Iris pigment epithelial cell (primary cell): ENCODE results near the gene C9orf43.
"Not testable (repeated sequence)": the region's sequence is repeated elsewhere in the genome, so short reads cannot be mapped to it uniquely, and the experiment has no call there.

ENCODE experiments used
- DNase-seq: peaks from one replicate; pipeline ENCODE4 v3.0.0-alpha.2; 2011; ENCODE audit warnings: low read depth

Gene C9orf43

GRCh38 chr9:113381909-113382411 lies 28.6 kb upstream of the C9orf43 start:
- DNase-seq: no peak

GRCh38 chr9:113386571-113387393 lies 23.8 kb upstream of the C9orf43 start:
- DNase-seq: no peak

- DNase-seq: no peak
These were observed 22.9 kb upstream of the C9orf43 start for GRCh38 chr9:113387560-113388230.

GRCh38 chr9:113388833-113389232 lies 21.7 kb upstream of the C9orf43 start:
- no peak for DNase-seq

- DNase-seq: no peak
These were observed 21.1 kb upstream of the C9orf43 start for GRCh38 chr9:113389451-113389850.

- no peak for DNase-seq
These were observed 20.2 kb upstream of the C9orf43 start for GRCh38 chr9:113390192-113390960.

- no peak for DNase-seq
These were observed 18.6 kb upstream of the C9orf43 start for GRCh38 chr9:113391917-113392316.

GRCh38 chr9:113393281-113393680 lies 17.3 kb upstream of the C9orf43 start:
- DNase-seq: no peak

- DNase-seq: no peak
These were observed 15.3 kb upstream of the C9orf43 start for GRCh38 chr9:113395000-113395861.

- no peak for DNase-seq
These were observed 13.3 kb upstream of the C9orf43 start for GRCh38 chr9:113397203-113397631.

GRCh38 chr9:113398796-113399195 lies 11.8 kb upstream of the C9orf43 start:
- peak; percentile 24 for DNase-seq

- no peak for DNase-seq
These were observed 10.8 kb upstream of the C9orf43 start for GRCh38 chr9:113399646-113400200.

- peak; percentile 98 for DNase-seq
These were observed 9.3 kb upstream of the C9orf43 start, which contains the start of gene ALAD for GRCh38 chr9:113401027-113401792. Gene ALAD (minus strand): TSS chr9:113401284. CDS start chr9:113393559, 7,725 bp downstream.

GRCh38 chr9:113403646-113404045 lies 6.9 kb upstream of the C9orf43 start:
- DNase-seq: peak; percentile 34

GRCh38 chr9:113406353-113406752 lies 4.2 kb upstream of the C9orf43 start:
- not testable (repeated sequence) for DNase-seq

- DNase-seq: peak; percentile 81
These were observed 3.6 kb upstream of the C9orf43 start for GRCh38 chr9:113406873-113407511.

- DNase-seq: peak; percentile 8
These were observed 1.1 kb upstream of the C9orf43 start for GRCh38 chr9:113409481-113409880.

GRCh38 chr9:113409883-113410206 lies 702 bp upstream of the C9orf43 start:
- no peak for DNase-seq

GRCh38 chr9:113416149-113416721 lies 5.7 kb downstream of the C9orf43 start:
- DNase-seq: no peak
